SK-N-SH treated with all-trans-retinoic acid at 6 μM for 48 hours (cell line): ENCODE results near the gene NTNG1.

ENCODE experiments used
- ATAC-seq: fragments of 200-7000 bp; cut with Tn5 transposase; 3 replicates; pipeline ENCODE4 v1.9.1; 2020; ENCODE audit warnings: mild to moderate bottlenecking, moderate library complexity
- ARNTL ChIP-seq: fragments of 450-650 bp; formaldehyde crosslinking; IDR thresholded peaks from 2 replicates; pipeline ENCODE4 v1.5.0; 2020; ENCODE audit warnings: low read depth, mild to moderate bottlenecking, moderate library complexity, borderline replicate concordance
- BACH2 ChIP-seq: fragments of 250-450 bp; sonication (Bioruptor Pico); IDR thresholded peaks from 2 replicates; pipeline ENCODE4 v1.9.0; 2021; ENCODE audit warnings: mild to moderate bottlenecking, borderline replicate concordance
- CREB5 ChIP-seq: fragments of 250-450 bp; sonication (Bioruptor Pico); IDR thresholded peaks from 2 replicates; pipeline ENCODE4 v1.5.1; 2020; ENCODE audit warnings: low read depth, mild to moderate bottlenecking, moderate library complexity
- CSDC2 ChIP-seq: fragments of 250-450 bp; sonication (Bioruptor Pico); IDR thresholded peaks from 2 replicates; pipeline ENCODE4 v1.5.0; 2020; ENCODE audit warnings: mild to moderate bottlenecking, moderate library complexity
- CSRNP3 ChIP-seq: fragments of 250-450 bp; sonication (Bioruptor Pico); IDR thresholded peaks from 2 replicates; pipeline ENCODE4 v1.5.1; 2021; ENCODE audit warnings: mild to moderate bottlenecking, moderate library complexity
- ESRRG ChIP-seq: fragments of 250-450 bp; sonication (Bioruptor Pico); IDR thresholded peaks from 2 replicates; pipeline ENCODE4 v1.6.1; 2021; ENCODE audit warnings: mild to moderate bottlenecking
- ISL1 ChIP-seq: fragments of 250-450 bp; sonication (Bioruptor Pico); IDR thresholded peaks from 2 replicates; pipeline ENCODE4 v2.1.2; 2022; ENCODE audit warnings: mild to moderate bottlenecking, moderate library complexity
- OSR1 ChIP-seq: fragments of 250-450 bp; sonication (Bioruptor Pico); IDR thresholded peaks from 2 replicates; pipeline ENCODE4 v1.8.0; 2022; ENCODE audit warnings: moderate library complexity, mild to moderate bottlenecking, inconsistent platforms
- PATZ1 ChIP-seq: fragments of 250-450 bp; sonication (Bioruptor Pico); IDR thresholded peaks from 2 replicates; pipeline ENCODE4 v1.8.0; 2020; ENCODE audit warnings: mild to moderate bottlenecking, moderate library complexity, borderline replicate concordance
- PPARA ChIP-seq: fragments of 250-450 bp; sonication (Bioruptor Pico); IDR thresholded peaks from 2 replicates; pipeline ENCODE4 v1.5.0; 2020; ENCODE audit warnings: mild to moderate bottlenecking, borderline replicate concordance
- RARB ChIP-seq: fragments of 250-450 bp; sonication (Bioruptor Pico); IDR thresholded peaks from 2 replicates; pipeline ENCODE4 v1.8.0; 2021; ENCODE audit warnings: mild to moderate bottlenecking, moderate library complexity
- SNAI2 ChIP-seq: fragments of 250-450 bp; sonication (Bioruptor Pico); IDR thresholded peaks from 2 replicates; pipeline ENCODE4 v1.5.0; 2020; ENCODE audit warnings: mild to moderate bottlenecking, moderate library complexity
- TCF4 ChIP-seq: fragments of 250-450 bp; sonication (Bioruptor Pico); IDR thresholded peaks from 2 replicates; pipeline ENCODE4 v1.8.0; 2021; ENCODE audit warnings: mild to moderate bottlenecking, moderate library complexity, borderline replicate concordance
- TOX ChIP-seq: fragments of 250-450 bp; sonication (Bioruptor Pico); IDR thresholded peaks from 2 replicates; pipeline ENCODE4 v1.8.0; 2021; ENCODE audit warnings: mild to moderate bottlenecking, moderate library complexity, borderline replicate concordance
- ZC3H10 ChIP-seq: fragments of 250-450 bp; sonication (Bioruptor Pico); IDR thresholded peaks from 2 replicates; pipeline ENCODE4 v1.5.1; 2021; ENCODE audit warnings: mild to moderate bottlenecking, moderate library complexity
- ZFP3 ChIP-seq: fragments of 250-450 bp; sonication (Bioruptor Pico); IDR thresholded peaks from 2 replicates; pipeline ENCODE4 v1.5.0; 2020; ENCODE audit warnings: mild to moderate bottlenecking, moderate library complexity
- ZFP30 ChIP-seq: fragments of 450-650 bp; formaldehyde crosslinking; IDR thresholded peaks from 2 replicates; pipeline ENCODE4 v1.5.0; 2022; ENCODE audit warnings: mild to moderate bottlenecking, moderate library complexity
- ZNF565 ChIP-seq: fragments of 450-650 bp; formaldehyde crosslinking; conservative IDR thresholded peaks from 2 replicates; pipeline ENCODE4 v1.5.0; 2020; ENCODE audit warnings: low read depth, mild to moderate bottlenecking, moderate library complexity
- ZNF70 ChIP-seq: fragments of 450-650 bp; formaldehyde crosslinking; IDR thresholded peaks from 2 replicates; pipeline ENCODE4 v1.5.0; 2020; ENCODE audit warnings: mild to moderate bottlenecking, moderate library complexity
- ZNF8 ChIP-seq: fragments of 450-650 bp; formaldehyde crosslinking; IDR thresholded peaks from 2 replicates; pipeline ENCODE4 v1.5.0; 2020; ENCODE audit warnings: mild to moderate bottlenecking, moderate library complexity
- TF ChIP-seq, protein P1 (sequence below): fragments of 250-450 bp; sonication (Bioruptor Pico); IDR thresholded peaks from 2 replicates; pipeline ENCODE4 v1.5.0; 2020; ENCODE audit warnings: mild to moderate bottlenecking, moderate library complexity
- TF ChIP-seq, protein P2 (sequence below): fragments of 250-450 bp; sonication (Bioruptor Pico); IDR thresholded peaks from 2 replicates; pipeline ENCODE4 v1.8.0; 2021; ENCODE audit warnings: low read depth, mild to moderate bottlenecking, moderate library complexity, borderline replicate concordance

NTNG1 gene

DNA sequence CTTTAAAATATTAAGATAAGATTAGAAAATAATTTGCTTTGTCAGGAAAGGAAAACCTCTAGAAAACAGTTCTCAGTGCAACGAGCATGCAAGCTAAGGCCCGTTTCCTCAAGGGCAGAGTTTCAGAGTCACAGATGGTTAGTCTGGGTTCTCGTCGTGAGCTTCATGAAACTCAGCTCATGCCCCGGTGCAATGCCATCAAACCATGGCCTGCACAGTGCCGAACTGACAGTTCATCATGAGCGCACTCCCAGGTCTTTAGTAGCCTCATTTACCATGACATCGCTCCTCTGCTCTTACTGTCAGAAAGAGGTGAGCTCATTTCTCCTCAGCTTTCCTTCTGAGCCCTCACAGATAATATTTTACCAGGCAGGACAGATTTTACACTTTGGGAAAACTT, 319.2 kb downstream of the NTNG1 start:
- no peak for ATAC-seq
- TF ChIP-seq PPARA, result no peak

- ATAC-seq, result no peak
- TF ChIP-seq TOX (CRISPR knock-in tag) (no peak), RARB (CRISPR knock-in tag) (no peak), ZNF565 (CRISPR knock-in tag) (no peak), ZNF8 (CRISPR knock-in tag) (no peak), OSR1 (no peak), ESRRG (no peak), BACH2 (CRISPR knock-in tag) (no peak), ZFP3 (CRISPR knock-in tag) (no peak), CSDC2 (no peak), PATZ1 (no peak), SNAI2 (CRISPR knock-in tag) (no peak)
- TF ChIP-seq, protein P1, sequence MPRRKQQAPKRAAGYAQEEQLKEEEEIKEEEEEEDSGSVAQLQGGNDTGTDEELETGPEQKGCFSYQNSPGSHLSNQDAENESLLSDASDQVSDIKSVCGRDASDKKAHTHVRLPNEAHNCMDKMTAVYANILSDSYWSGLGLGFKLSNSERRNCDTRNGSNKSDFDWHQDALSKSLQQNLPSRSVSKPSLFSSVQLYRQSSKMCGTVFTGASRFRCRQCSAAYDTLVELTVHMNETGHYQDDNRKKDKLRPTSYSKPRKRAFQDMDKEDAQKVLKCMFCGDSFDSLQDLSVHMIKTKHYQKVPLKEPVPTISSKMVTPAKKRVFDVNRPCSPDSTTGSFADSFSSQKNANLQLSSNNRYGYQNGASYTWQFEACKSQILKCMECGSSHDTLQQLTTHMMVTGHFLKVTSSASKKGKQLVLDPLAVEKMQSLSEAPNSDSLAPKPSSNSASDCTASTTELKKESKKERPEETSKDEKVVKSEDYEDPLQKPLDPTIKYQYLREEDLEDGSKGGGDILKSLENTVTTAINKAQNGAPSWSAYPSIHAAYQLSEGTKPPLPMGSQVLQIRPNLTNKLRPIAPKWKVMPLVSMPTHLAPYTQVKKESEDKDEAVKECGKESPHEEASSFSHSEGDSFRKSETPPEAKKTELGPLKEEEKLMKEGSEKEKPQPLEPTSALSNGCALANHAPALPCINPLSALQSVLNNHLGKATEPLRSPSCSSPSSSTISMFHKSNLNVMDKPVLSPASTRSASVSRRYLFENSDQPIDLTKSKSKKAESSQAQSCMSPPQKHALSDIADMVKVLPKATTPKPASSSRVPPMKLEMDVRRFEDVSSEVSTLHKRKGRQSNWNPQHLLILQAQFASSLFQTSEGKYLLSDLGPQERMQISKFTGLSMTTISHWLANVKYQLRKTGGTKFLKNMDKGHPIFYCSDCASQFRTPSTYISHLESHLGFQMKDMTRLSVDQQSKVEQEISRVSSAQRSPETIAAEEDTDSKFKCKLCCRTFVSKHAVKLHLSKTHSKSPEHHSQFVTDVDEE (CRISPR knock-in tag), result no peak
Observed at GRCh38 chr1:107464827-107465226, 324.0 kb downstream of the NTNG1 start.

DNA sequence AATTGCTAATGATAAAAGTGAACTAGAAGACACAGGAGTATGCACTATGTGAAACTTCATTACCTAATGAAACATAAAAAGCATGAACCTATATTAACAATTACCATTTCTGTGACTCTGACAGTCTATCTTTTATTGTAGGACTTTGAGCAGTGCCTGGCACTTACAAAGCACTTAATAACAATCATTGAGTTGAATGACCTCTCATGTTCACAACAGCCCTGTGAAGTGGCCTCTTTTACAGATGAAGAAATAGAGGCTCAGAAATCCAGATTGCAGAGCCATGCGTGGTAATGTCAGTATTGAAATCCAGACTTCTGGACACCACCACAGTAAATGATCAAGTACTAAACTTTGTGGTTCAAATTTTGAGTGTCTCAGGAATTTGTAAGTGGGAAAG, 326.4 kb downstream of the NTNG1 start:
- no peak for ATAC-seq
- no peak for TF ChIP-seq ZC3H10 (CRISPR knock-in tag)
- TF ChIP-seq RARB (CRISPR knock-in tag), result no peak
- no peak for TF ChIP-seq CSRNP3
- no peak for TF ChIP-seq ZNF70 (CRISPR knock-in tag)
- TF ChIP-seq SNAI2 (CRISPR knock-in tag), result no peak
- no peak for TF ChIP-seq TOX (CRISPR knock-in tag)
- TF ChIP-seq ZNF565 (CRISPR knock-in tag), result no peak
- no peak for TF ChIP-seq ISL1
- no peak for TF ChIP-seq PATZ1
- no peak for TF ChIP-seq ZFP3 (CRISPR knock-in tag)
- TF ChIP-seq ZFP30, result no peak
- no peak for TF ChIP-seq ESRRG
- TF ChIP-seq TCF4 (CRISPR knock-in tag), result no peak
- TF ChIP-seq, all 23 proteins: peak for 0

DNA sequence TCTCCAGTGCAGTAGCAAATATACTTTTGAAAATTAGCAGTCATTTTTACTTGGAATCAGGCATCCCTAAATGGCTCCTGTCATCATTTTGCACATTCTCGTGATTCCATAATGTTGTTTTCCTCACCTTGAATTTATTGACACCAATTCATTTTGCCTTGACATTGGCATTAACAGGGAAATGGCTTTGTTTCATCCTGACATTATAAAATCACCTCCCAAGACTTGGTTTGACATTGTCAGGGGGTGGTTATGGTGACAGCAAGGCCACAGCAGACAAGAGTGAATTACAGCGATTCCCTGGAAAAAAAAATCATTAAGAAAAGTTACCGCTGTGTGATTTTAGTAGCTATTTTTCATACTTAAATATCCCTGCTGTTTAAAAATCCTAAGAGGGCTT, 327.0 kb downstream of the NTNG1 start:
- no peak for ATAC-seq
- TF ChIP-seq ARNTL (CRISPR knock-in tag) (no peak), ZNF70 (CRISPR knock-in tag) (no peak), PPARA (no peak), TOX (CRISPR knock-in tag) (no peak), ESRRG (no peak), TCF4 (CRISPR knock-in tag) (no peak), CREB5 (CRISPR knock-in tag) (no peak), SNAI2 (CRISPR knock-in tag) (no peak), OSR1 (no peak), CSDC2 (no peak)
- TF ChIP-seq, protein P1 (CRISPR knock-in tag), result no peak
- TF ChIP-seq, protein P2, sequence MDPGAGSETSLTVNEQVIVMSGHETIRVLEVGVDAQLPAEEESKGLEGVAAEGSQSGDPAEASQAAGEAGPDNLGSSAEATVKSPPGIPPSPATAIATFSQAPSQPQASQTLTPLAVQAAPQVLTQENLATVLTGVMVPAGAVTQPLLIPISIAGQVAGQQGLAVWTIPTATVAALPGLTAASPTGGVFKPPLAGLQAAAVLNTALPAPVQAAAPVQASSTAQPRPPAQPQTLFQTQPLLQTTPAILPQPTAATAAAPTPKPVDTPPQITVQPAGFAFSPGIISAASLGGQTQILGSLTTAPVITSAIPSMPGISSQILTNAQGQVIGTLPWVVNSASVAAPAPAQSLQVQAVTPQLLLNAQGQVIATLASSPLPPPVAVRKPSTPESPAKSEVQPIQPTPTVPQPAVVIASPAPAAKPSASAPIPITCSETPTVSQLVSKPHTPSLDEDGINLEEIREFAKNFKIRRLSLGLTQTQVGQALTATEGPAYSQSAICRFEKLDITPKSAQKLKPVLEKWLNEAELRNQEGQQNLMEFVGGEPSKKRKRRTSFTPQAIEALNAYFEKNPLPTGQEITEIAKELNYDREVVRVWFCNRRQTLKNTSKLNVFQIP (CRISPR knock-in tag), result no peak
